Stimulated activated CD8-positive, alpha-beta memory T cell treated with anti-CD3 and anti-CD28 coated beads, Interleukin-12 subunit alpha, Interleukin-12 subunit beta, amount 100 ng/mL, for 4 hours (primary cell): ENCODE measurements around the gene KCNN4.

Experiments used
- DNase-seq: peaks from one replicate; pipeline ENCODE4 v3.0.0-alpha.2; 2020; ENCODE audit warnings: low read depth

Gene KCNN4

GRCh38 chr19:43748205-43748594 lies 32.6 kb downstream of the KCNN4 start:
- no peak for DNase-seq

- no peak for DNase-seq
Measured at GRCh38 chr19:43747557-43748204, 33.1 kb downstream of the KCNN4 start.

- no peak for DNase-seq
Measured at GRCh38 chr19:43743059-43743458, 37.7 kb downstream of the KCNN4 start.

GRCh38 chr19:43741075-43741825 lies 39.5 kb downstream of the KCNN4 start:
- DNase-seq: no peak

GRCh38 chr19:43739439-43740235 lies 41.1 kb downstream of the KCNN4 start:
- no peak for DNase-seq

GRCh38 chr19:43738780-43739211 lies 42.0 kb downstream of the KCNN4 start:
- no peak for DNase-seq

- no peak for DNase-seq
Measured at GRCh38 chr19:43735957-43736356, 44.8 kb downstream of the KCNN4 start.

GRCh38 chr19:43735013-43735412 lies 45.8 kb downstream of the KCNN4 start:
- no peak for DNase-seq

GRCh38 chr19:43731846-43732245 lies 48.9 kb downstream of the KCNN4 start:
- DNase-seq: no peak

GRCh38 chr19:43731346-43731745 lies 49.4 kb downstream of the KCNN4 start:
- no peak for DNase-seq

- no peak for DNase-seq
Measured at GRCh38 chr19:43729919-43730318, 50.9 kb downstream of the KCNN4 start.

GRCh38 chr19:43727593-43727853 lies 53.2 kb downstream of the KCNN4 start:
- no peak for DNase-seq

GRCh38 chr19:43726736-43727592 lies 53.8 kb downstream of the KCNN4 start:
- no peak for DNase-seq

- no peak for DNase-seq
Measured at GRCh38 chr19:43725468-43725867, 55.3 kb downstream of the KCNN4 start.

- DNase-seq: no peak
Measured at GRCh38 chr19:43724896-43725295, 55.9 kb downstream of the KCNN4 start.

- no peak for DNase-seq
Measured at GRCh38 chr19:43723588-43723987, 57.2 kb downstream of the KCNN4 start.

- DNase-seq: no peak
Measured at GRCh38 chr19:43721469-43722048, 59.2 kb downstream of the KCNN4 start.

- DNase-seq: no peak
Measured at GRCh38 chr19:43720936-43721335, 59.8 kb downstream of the KCNN4 start.

GRCh38 chr19:43719918-43720317 lies 60.9 kb downstream of the KCNN4 start:
- DNase-seq: no peak

GRCh38 chr19:43719378-43719868 lies 61.4 kb downstream of the KCNN4 start:
- DNase-seq: no peak

- no peak for DNase-seq
Measured at GRCh38 chr19:43718627-43719377, 62.0 kb downstream of the KCNN4 start.
